Thymus (tissue), 11 donors: ENCODE data around the gene RPS6KA5. TPM values are rescaled to one million over a fixed set of nuclear protein-coding genes. Genes with fewer than 3 reads are reported as not detected.
A peak's percentile ranks its signal among the peaks of the same experiment; 100 is the strongest.

Source experiments
- DNase-seq, 9 donors: peaks; one replicate each; pipeline ENCODE4 v3.0.0-alpha.2; 2013; ENCODE audit warnings: low spot score in 9 of 9, low read depth in 6 of 9, missing footprints in 1 of 9
- H3K27ac ChIP-seq, 2 donors: one replicate each; pipeline ENCODE4 v1.5.1; 2013; ENCODE audit warnings: control low read depth in 1 of 2, low read depth in 1 of 2, low read length in 1 of 2, mild to moderate bottlenecking in 1 of 2, moderate library complexity in 1 of 2
- H3K27me3 ChIP-seq, 2 donors: one replicate each; pipeline ENCODE4 v1.5.1; 2013; ENCODE audit warnings: low read length in 1 of 2; ENCODE audit not compliant: control insufficient read depth in 2 of 2, insufficient read depth in 1 of 2
- H3K36me3 ChIP-seq, 2 donors: one replicate each; pipeline ENCODE4 v1.5.1; 2013; ENCODE audit warnings: low read length in 1 of 2, mild to moderate bottlenecking in 1 of 2, moderate library complexity in 1 of 2; ENCODE audit not compliant: control insufficient read depth in 2 of 2, insufficient read depth in 2 of 2
- H3K4me1 ChIP-seq, 2 donors: one replicate each; pipeline ENCODE4 v1.5.1; 2013; ENCODE audit warnings: low read length in 2 of 2; ENCODE audit not compliant: control insufficient read depth in 2 of 2, insufficient read depth in 2 of 2
- H3K4me3 ChIP-seq, 2 donors: one replicate each; pipeline ENCODE4 v1.5.1; 2013; ENCODE audit warnings: low read length in 2 of 2, control low read depth in 1 of 2, mild to moderate bottlenecking in 1 of 2
- H3K9me3 ChIP-seq, 2 donors: one replicate each; pipeline ENCODE4 v1.5.1; 2013; ENCODE audit warnings: low read length in 1 of 2, mild to moderate bottlenecking in 1 of 2; ENCODE audit not compliant: control insufficient read depth in 2 of 2, insufficient read depth in 1 of 2
- WGBS: extraction: QIAGEN DNeasy Blood & Tissue Kit; methylation state at CpG from one replicate; pipeline ENCODE4 v1.1.7; 2013; 5-methylcytosine and 5-hydroxymethylcytosine counted together
- polyA plus RNA-seq: library from polyadenylated mRNA; stranded (reverse); fragments of 200-250 nt; gene quantifications from one replicate; pipeline ENCODE4 v1.2.3, GENCODE V29; 2013
- total RNA-seq: library from RNA; stranded (reverse); fragments of 120-200 nt; gene quantifications from one replicate; pipeline ENCODE4 v1.2.4, GENCODE V29; 2013
- donor health status: healthy.

The RPS6KA5 gene
- total and polyA plus RNA-seq, 2 donors = 4.0 to 5.1 TPM

GRCh38 chr14:91009501-91010152 is 50.8 kb downstream of the RPS6KA5 start:
- Histone ChIP-seq H3K27me3 (no peaks in the 10 kb centered on the region), H3K4me1 (no peaks in the 10 kb centered on the region), H3K36me3 (no peaks in the 10 kb centered on the region), H3K27ac (peak overlapping the region in 1 of 2 donors; percentile 32), H3K9me3 (no peaks in the 10 kb centered on the region), H3K4me3 (no peak overlapping the region)
- DNase-seq = peak in 6 of 9 donors; percentile 10 to 67 (median 20)
- WGBS = 15% methylated on average over 3 of the region's 3 CpGs

GRCh38 chr14:91008759-91009409 is 51.6 kb downstream of the RPS6KA5 start:
- H3K9me3 ChIP-seq = no peaks in the 10 kb centered on the region
- DNase-seq = no peak
- no peak overlapping the region for H3K4me3 ChIP-seq
- H3K4me1 ChIP-seq = no peaks in the 10 kb centered on the region
- 98% methylated on average over 2 of the region's 2 CpGs for WGBS
- H3K36me3 ChIP-seq = no peaks in the 10 kb centered on the region
- H3K27me3 ChIP-seq = no peaks in the 10 kb centered on the region
- H3K27ac ChIP-seq = no peak overlapping the region

- H3K36me3 ChIP-seq = no peaks in the 10 kb centered on the region
- no peak for DNase-seq
- H3K27me3 ChIP-seq = no peaks in the 10 kb centered on the region
- H3K4me1 ChIP-seq = no peaks in the 10 kb centered on the region
- H3K27ac ChIP-seq = no peak overlapping the region
- H3K9me3 ChIP-seq = no peaks in the 10 kb centered on the region
- no peak overlapping the region for H3K4me3 ChIP-seq
Measured at GRCh38 chr14:91005716-91006115, 54.7 kb downstream of the RPS6KA5 start.

GRCh38 chr14:91004987-91005386 is 55.5 kb downstream of the RPS6KA5 start:
- no peaks in the 10 kb centered on the region for H3K36me3 ChIP-seq
- no peaks in the 10 kb centered on the region for H3K4me1 ChIP-seq
- no peak overlapping the region for H3K4me3 ChIP-seq
- H3K27ac ChIP-seq = no peak overlapping the region
- no peaks in the 10 kb centered on the region for H3K9me3 ChIP-seq
- DNase-seq = no peak
- H3K27me3 ChIP-seq = no peaks in the 10 kb centered on the region

GRCh38 chr14:90999299-90999698 is 61.1 kb downstream of the RPS6KA5 start:
- Histone ChIP-seq H3K36me3 (no peaks in the 10 kb centered on the region), H3K27ac (no peak overlapping the region), H3K4me3 (no peak overlapping the region), H3K4me1 (no peaks in the 10 kb centered on the region), H3K27me3 (no peaks in the 10 kb centered on the region), H3K9me3 (no peaks in the 10 kb centered on the region)
- no peak for DNase-seq
- 95% methylated on average over 4 of the region's 4 CpGs for WGBS

GRCh38 chr14:90996967-90997366 is 63.5 kb downstream of the RPS6KA5 start:
- no peaks in the 10 kb centered on the region for H3K36me3 ChIP-seq
- WGBS = 0% methylated on average over 1 of the region's 1 CpG
- no peaks in the 10 kb centered on the region for H3K4me1 ChIP-seq
- H3K27ac ChIP-seq = no peak overlapping the region
- H3K27me3 ChIP-seq = no peaks in the 10 kb centered on the region
- no peak overlapping the region for H3K4me3 ChIP-seq
- no peak for DNase-seq
- H3K9me3 ChIP-seq = no peaks in the 10 kb centered on the region

GRCh38 chr14:90995785-90996184 is 64.7 kb downstream of the RPS6KA5 start:
- Histone ChIP-seq H3K36me3 (no peaks in the 10 kb centered on the region), H3K27me3 (no peaks in the 10 kb centered on the region), H3K4me1 (no peaks in the 10 kb centered on the region), H3K4me3 (no peak overlapping the region), H3K27ac (no peak overlapping the region), H3K9me3 (no peaks in the 10 kb centered on the region)
- 97% methylated on average over 4 of the region's 4 CpGs for WGBS
- no peak for DNase-seq

- no peaks in the 10 kb centered on the region for H3K27me3 ChIP-seq
- DNase-seq = no peak
- H3K4me3 ChIP-seq = no peak overlapping the region
- no peaks in the 10 kb centered on the region for H3K9me3 ChIP-seq
- H3K36me3 ChIP-seq = no peaks in the 10 kb centered on the region
- no peaks in the 10 kb centered on the region for H3K4me1 ChIP-seq
- no peak overlapping the region for H3K27ac ChIP-seq
- 99% methylated on average over 3 of the region's 3 CpGs for WGBS
Measured at GRCh38 chr14:90993792-90994191, 66.6 kb downstream of the RPS6KA5 start.

- Histone ChIP-seq H3K36me3 (no peaks in the 10 kb centered on the region), H3K4me3 (no peak overlapping the region), H3K4me1 (no peaks in the 10 kb centered on the region), H3K27ac (no peak overlapping the region), H3K27me3 (no peaks in the 10 kb centered on the region), H3K9me3 (no peaks in the 10 kb centered on the region)
- no peak for DNase-seq
Measured at GRCh38 chr14:90991690-90992443, 68.6 kb downstream of the RPS6KA5 start.
